ENCODE measurements around the gene OR4D11. TPM values are rescaled to one million over a fixed set of nuclear protein-coding genes. Genes with fewer than 3 reads are reported as not detected.

The OR4D11 gene
- total and polyA plus RNA-seq, 2 of the 13 experiments (the other 11 are each of a cell fraction or from before 2014, with no cell fraction given), result not detected

- peak; percentile 11; the same call in 1 of the 2 replicates for TF ChIP-seq NFE2L2 (IDR thresholded peaks at IDR 0.05; ENCODE audit: low read length)
- peak; percentile 61 for TF ChIP-seq NR2F6 (IDR thresholded peaks at IDR 0.05)
- 0 out of 2 replicates have a peak, but pooled peaks have one; percentile 6 for TF ChIP-seq NR2F6 (CRISPR knock-in tag; IDR thresholded peaks at IDR 0.05)
- peak; percentile 90 for TF ChIP-seq CEBPG (CRISPR knock-in tag; IDR thresholded peaks at IDR 0.05)
- peak; percentile 20; the same call in 1 of the 2 replicates for TF ChIP-seq MAFF (IDR thresholded peaks at IDR 0.05; ENCODE audit: low read depth, low read length)
- peak; percentile 28; the same call in 1 of the 2 replicates for TF ChIP-seq ARID4A (CRISPR knock-in tag; IDR thresholded peaks at IDR 0.05; ENCODE audit: borderline replicate concordance)
- TF ChIP-seq PAX8 (CRISPR knock-in tag; IDR thresholded peaks at IDR 0.05; ENCODE audit: borderline replicate concordance), result no peak
- TF ChIP-seq PHF8 (CRISPR knock-in tag; IDR thresholded peaks at IDR 0.05), result peak; percentile 43; the same call in 1 of the 2 replicates
- TF ChIP-seq SP140L (CRISPR knock-in tag; IDR thresholded peaks at IDR 0.05; ENCODE audit: borderline replicate concordance), result 0 out of 2 replicates have a peak, but pooled peaks have one; percentile 5
- no peak for TF ChIP-seq SMC3 (IDR thresholded peaks at IDR 0.05; ENCODE audit: low read length)
- TF ChIP-seq ZNF615 (CRISPR knock-in tag; IDR thresholded peaks at IDR 0.05; ENCODE audit: borderline replicate concordance), result 0 out of 2 replicates have a peak, but pooled peaks have one; percentile 3
- TF ChIP-seq KDM3A (CRISPR knock-in tag; IDR thresholded peaks at IDR 0.05; ENCODE audit: low read depth), result 0 out of 2 replicates have a peak, but pooled peaks have one; percentile 15
- peak; percentile 47; the same call in 1 of the 2 replicates for TF ChIP-seq SIN3A (IDR thresholded peaks at IDR 0.05; ENCODE audit: borderline replicate concordance, low read depth, low read length)
- 0 out of 2 replicates have a peak, but pooled peaks have one; percentile 4 for TF ChIP-seq KMT2B (CRISPR knock-in tag; IDR thresholded peaks at IDR 0.05)
- 0 out of 2 replicates have a peak, but pooled peaks have one; percentile 3 for TF ChIP-seq GATAD2A (CRISPR knock-in tag; IDR thresholded peaks at IDR 0.05)
- TF ChIP-seq FOXK2 (IDR thresholded peaks at IDR 0.05), result no peak
- TF ChIP-seq CEBPB (IDR thresholded peaks at IDR 0.05; ENCODE audit: borderline replicate concordance, low read depth, low read length), result peak; percentile 33
- TF ChIP-seq HOXA3 (CRISPR knock-in tag; IDR thresholded peaks at IDR 0.05), result peak; percentile 29; the same call in 1 of the 2 replicates
- 0 out of 2 replicates have a peak, but pooled peaks have one; percentile 44 for TF ChIP-seq ZNF431 (CRISPR knock-in tag; IDR thresholded peaks at IDR 0.05; ENCODE audit: borderline replicate concordance, low read depth)
- 0 out of 2 replicates have a peak, but pooled peaks have one; percentile 7 for TF ChIP-seq ETV5 (CRISPR knock-in tag; IDR thresholded peaks at IDR 0.05; ENCODE audit: borderline replicate concordance)
- TF ChIP-seq PHF21A (CRISPR knock-in tag; IDR thresholded peaks at IDR 0.05), result peak; percentile 37; the same call in 1 of the 2 replicates
- peak; percentile 42; the same call in 1 of the 2 replicates for TF ChIP-seq ZMYM3 (CRISPR knock-in tag; IDR thresholded peaks at IDR 0.05)
- TF ChIP-seq CHD4 (IDR thresholded peaks at IDR 0.05; ENCODE audit: borderline replicate concordance, low read length), result peak; percentile 98
- TF ChIP-seq DMAP1 (CRISPR knock-in tag; IDR thresholded peaks at IDR 0.05), result peak; percentile 46
- TF ChIP-seq SIX4 (CRISPR knock-in tag; IDR thresholded peaks at IDR 0.05), result 0 out of 2 replicates have a peak, but pooled peaks have one; percentile 45
- TF ChIP-seq SNAPC2 (CRISPR knock-in tag; IDR thresholded peaks at IDR 0.05), result no peak
- peak; percentile 9; the same call in 1 of the 2 replicates for TF ChIP-seq SIX1 (CRISPR knock-in tag; IDR thresholded peaks at IDR 0.05; ENCODE audit: borderline replicate concordance)
- peak; percentile 8; the same call in 1 of the 2 replicates for TF ChIP-seq KAT8 (CRISPR knock-in tag; IDR thresholded peaks at IDR 0.05)
- no peak for TF ChIP-seq HNRNPL (IDR thresholded peaks at IDR 0.05; ENCODE audit: low read depth, low read length)
- peak; percentile 52 for TF ChIP-seq RNF2 (conservative IDR thresholded peaks at IDR 0.05; ENCODE audit: low read depth)
These were observed 47.7 kb downstream of the OR4D11 start (continued) for GRCh38 chr11:59550842-59551658.
